ENCODE data around the gene CYLD. TPM values are rescaled to one million over a fixed set of nuclear protein-coding genes. Genes with fewer than 3 reads are reported as not detected.

CYLD gene
- total RNA-seq, 1 experiment from 2014 or later = 5.2 TPM

DNA sequence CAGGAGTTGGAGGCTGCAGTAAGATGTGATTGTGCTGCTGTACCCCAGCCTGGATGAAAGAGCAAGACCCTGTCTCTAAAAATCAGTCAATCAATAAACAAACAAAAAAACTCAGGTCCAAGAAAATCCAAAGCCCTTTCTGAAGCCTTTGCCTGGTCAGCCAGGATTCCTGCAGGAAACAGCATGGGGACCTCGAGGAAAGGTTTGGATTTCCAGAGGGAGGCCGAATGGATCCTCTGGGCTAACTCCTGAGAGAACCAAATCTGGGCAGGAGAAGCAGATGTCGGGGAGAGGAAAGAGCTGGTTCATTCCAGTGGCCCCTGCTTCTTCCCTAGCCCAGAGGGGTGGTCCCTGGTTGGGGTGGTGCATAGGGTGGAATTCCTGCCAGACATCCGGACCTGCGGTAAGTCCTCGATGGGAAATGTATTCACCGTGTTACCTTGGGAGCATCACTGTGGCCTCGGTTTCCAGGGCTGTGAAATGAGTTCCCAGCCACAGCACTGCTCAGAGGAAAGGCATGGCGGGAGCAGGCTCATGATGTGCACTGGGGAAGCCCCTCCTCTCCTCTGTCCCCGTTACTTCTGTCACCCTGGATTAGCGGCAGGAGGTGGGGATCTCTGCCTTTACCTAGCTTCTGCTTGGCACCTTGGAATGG is 75.1 kb downstream of the CYLD start:
- no peak for DNase-seq (ENCODE audit: low spot score)

DNA sequence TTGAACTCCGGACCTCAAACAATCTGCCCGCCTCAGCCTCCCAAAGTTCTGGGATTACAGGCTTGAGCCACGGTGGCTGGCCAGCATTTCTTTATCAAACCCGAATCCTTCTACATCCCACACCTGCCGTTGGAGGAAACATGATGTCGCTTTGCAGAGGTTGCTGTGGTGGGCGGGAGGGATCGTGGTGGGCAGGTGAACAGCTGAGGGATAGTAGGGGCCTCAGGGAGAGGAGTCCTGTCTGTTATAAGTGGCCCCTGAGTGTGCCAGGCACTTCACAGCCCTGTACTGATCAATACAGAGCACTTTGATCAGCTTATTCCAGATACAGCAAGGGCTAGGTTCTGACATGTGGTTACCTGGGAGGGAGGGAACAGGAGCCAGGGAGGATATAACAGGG is 76.5 kb downstream of the CYLD start:
- no peak for DNase-seq (ENCODE audit: low spot score)

DNA sequence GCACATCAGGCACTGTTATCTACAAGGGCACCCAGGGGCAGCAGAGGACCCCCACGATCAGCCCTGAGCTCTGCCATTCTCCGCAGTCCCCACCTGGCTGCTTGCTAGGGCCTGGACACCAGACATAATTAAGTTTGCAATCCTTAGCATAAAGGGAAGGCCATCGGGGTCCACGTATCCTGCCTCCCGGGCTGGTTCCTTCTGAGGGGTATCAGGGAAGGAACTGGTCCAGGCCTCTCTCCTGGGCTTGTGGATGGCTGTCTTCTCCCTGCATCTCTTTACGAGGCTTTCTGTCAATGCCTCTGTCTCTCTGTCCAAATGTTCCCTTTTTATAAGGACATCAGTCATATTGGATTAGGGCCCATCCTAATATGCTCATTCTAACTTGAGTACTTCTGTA is 77.8 kb downstream of the CYLD start:
- no peak for DNase-seq (ENCODE audit: low spot score)

DNA sequence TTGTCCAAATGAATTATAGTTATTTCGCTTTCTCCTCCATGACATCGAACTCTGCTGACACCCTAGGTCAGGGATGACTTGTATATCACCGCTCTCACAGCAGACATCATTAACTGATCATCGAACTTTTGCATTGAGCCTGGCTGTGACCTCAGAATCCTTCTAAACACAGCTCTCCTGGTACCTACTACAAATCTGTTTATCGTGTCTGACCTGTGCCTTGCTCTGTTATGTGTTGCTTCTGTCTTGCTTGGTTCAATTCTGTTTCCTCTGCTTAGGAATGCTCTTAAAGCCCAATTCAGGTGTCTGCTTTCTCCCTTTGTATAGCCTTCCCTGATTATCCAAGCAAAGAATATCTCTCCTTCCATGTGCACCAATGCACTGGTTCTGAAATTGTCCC is 78.3 kb downstream of the CYLD start:
- no peak for DNase-seq (ENCODE audit: low spot score)

DNA sequence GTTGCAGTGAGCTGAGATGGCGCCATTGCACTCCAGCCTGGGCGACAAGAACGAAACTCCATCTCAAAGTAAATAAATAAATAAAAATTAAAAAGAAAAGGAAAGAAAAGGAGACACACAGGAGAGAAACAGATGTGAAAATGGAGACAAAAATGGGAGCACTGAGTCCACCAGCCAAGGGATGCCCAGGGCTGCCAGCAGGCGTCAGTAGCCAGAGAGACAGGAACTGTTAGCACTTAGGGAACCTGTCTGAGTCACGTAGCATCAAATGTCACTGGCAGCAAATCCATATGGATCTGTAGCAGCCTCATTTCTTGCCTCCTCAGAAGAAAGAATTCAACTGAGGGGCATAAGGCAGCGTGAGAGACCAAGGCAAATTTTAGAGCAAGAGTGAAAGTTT is 79.7 kb downstream of the CYLD start:
- DNase-seq (ENCODE audit: low spot score) = peak; percentile 12

DNA sequence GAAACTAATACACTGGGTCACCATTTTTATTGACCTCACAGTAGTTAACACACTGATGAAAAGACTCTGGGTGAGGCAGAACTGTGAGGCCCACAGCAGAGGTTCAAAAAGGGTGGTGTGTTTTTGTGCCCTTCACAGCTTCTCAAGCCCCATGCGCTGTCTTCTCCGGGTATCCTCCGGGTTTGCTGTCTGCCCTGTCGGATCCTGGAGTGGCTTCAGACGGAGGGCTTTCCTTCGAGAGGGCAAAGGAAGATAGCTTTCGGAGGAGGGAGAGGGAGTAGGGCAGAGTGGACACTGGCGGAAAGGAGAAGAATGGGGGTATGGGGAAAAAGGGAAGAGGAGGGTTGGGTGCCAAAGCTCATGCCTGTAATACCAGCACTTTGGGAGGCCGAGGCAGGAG is 80.8 kb downstream of the CYLD start:
- no peak for DNase-seq (ENCODE audit: low spot score)

DNA sequence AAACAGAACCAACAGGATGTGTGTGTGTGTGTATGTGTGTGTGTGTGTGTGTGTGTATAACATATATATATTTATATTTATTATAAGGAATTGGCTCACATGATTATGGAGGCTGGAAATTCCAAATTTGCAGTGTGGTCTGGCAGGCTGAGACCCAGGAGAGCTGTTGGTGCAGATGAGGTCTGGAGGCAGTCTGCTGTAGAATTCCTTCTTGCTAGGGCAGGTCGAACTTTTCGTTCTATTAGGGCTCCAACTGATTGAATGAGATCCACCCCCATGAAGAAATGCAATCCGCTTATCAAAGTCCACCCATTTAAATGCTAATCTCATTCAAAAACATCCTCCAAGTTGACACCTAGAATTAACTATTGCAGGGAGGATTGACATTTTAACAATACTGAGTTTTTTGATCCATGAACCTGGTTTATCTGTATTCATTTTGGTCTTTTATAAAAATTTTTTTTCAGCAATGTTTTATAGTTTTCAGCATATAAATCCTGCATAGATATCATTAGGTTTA is 85.0 kb downstream of the CYLD start:
- DNase-seq (ENCODE audit: low spot score) = no peak

DNA sequence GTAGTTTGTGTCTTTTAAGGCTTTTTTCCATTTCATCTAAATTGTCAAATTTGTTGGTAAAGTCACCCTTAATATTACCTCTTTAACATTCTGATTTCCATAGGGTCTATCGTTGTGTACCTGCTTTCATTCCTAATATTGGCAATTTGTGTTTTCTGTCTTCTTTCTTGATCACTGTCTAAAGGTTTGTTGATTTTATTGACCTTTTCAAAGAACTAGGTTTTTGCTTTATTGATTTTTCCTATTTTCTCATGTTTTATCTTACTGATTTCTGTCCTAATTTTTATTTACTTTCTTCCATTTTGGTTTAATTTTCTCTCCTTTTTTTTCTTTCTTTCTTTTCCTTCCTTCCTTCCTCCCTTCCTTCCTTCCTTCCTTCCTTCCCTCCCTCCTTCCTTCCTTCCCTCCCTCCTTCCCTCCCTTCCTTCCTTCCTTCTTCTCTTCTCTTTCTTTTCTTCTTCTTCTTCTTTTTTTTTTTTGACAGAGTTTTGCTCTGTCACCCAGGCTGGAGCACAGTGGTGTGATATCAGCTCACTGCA is 86.3 kb downstream of the CYLD start:
- DNase-seq (ENCODE audit: low spot score) = no peak

DNA sequence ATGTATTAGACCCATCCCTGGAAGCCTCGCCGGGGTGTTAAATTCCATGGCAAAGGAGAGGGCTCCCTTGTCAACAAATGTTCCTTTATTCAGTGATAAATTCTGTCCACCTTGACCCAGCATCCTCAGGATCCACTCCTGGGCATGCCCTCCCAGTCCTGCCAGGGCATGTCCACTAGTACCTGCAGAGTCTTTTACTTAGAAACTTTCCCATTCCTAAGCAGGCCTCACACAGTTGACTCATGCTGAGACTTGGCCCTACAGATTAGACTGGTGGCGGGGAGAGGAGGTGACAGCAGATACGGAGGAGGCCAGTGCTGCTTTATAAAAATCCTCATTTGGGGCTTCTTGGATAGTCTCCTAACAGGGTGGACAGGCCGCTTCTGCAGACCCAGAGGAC is 88.8 kb downstream of the CYLD start:
- DNase-seq (ENCODE audit: low spot score) = no peak

DNA sequence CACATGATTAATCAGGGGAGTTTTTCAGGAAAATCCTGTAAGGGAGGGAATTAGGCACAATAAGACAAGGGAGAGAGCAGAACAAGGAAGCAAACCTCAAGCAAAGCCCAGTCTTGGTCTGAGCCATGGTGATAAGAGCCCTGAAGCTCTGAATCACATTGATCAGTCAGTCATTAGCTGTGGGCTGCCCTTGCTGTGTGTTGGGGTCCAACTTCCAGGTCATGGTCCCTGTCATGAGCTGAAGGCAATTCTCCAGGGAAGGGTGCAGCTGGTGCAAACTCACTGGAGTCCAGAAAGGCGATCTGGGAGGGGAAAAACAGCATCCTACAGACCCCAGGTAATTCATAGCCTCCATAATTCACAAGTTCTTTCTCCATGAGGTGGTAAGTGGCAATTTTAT is 89.9 kb downstream of the CYLD start:
- no peak for DNase-seq (ENCODE audit: low spot score)

DNA sequence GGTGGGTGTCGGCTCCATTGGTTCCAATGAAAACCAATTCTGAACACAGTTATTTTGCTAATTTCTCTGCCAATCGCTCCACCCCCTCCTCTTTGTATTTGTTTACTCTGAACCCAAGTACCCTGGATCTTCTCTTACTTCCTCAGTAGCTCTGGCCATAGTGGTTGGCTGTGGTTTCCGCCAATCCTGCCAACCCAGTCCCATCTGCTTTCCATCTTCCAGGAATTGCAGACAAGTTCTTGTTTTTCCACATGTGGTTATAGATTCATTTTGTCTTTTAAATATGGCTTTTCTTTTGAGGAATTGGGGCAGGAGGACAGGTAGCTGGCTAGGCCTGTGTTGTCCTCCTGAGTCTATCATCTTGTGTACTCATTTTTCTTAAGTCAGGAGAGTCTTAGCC is 92.0 kb downstream of the CYLD start:
- DNase-seq (ENCODE audit: low spot score) = no peak

DNA sequence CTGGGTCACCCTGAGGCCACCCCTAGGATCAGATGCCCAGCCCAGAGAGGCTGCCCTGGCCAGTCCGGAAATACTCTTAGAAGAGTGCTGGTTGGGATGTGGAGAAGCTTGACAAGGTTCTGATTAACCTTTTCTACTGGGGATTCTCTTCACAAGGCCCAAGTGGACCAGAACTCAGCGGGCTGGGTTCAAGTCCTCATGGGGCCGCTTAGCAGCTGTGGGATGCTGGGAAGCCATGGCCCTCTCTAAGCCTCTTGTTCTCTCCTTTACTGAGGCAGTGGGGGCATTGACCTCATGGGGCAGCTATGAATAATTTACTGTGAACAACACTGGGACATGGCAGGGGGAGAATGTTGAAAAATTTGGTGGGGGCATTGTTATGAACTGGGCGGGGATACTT is 92.8 kb downstream of the CYLD start:
- no peak for DNase-seq (ENCODE audit: low spot score)

DNA sequence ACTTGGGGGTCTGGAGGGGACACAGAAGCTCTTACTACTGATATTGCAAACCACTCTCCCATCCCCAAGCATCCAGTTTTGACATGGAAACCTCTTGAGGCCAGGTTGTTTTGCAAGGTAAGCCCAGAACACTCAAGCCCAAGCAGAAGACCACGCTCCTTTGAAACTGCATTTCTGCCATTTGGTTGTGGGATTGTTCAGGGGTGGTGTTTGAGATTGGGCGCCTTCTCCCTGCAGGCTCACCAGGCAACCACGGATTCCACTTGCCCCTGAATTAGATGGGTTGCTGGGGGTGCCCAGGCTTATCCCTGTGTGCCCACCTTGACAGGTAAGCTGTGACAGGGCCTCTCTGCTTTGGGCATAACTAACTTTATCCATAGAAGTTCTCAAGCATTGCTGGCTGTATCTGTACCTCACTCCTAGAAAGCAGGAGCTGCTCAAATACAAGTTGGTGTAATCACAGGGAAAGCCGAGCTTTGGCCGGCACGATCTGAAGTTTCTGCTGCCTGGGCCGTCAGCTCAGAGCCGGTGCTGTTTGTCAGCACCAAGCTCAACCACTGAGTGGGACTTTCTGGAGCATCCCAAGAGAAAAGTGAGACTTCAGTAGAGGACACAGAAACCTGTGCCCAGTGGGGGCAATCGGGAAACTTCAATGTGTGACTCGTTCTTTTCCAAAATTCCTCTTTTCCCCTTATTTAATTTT is 93.6 kb downstream of the CYLD start:
- DNase-seq (ENCODE audit: low spot score) = no peak

DNA sequence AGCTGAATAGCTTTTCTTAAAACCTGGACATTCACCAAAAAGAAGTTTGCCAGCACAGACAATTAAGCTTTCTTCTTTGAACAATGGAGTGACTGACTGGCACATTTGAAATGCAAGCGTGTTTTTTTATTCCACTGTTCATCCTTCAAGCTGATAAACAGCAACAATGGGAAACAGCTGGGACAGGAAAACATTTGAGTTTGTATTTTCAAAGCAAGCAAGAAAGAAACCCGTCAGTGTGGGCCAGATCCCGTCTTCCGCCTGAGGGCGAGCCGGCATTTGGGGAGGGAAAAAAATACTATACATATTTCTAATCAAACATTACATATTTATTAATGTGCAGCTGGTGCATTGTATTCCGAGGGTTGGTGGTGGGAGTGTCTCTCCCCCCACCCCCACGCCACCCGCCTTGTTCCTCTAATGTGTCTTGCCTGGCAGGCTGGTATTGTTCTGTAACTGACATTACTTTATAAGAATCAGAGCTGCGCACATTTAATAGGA is 94.3 kb downstream of the CYLD start:
- DNase-seq (ENCODE audit: low spot score) = no peak

DNA sequence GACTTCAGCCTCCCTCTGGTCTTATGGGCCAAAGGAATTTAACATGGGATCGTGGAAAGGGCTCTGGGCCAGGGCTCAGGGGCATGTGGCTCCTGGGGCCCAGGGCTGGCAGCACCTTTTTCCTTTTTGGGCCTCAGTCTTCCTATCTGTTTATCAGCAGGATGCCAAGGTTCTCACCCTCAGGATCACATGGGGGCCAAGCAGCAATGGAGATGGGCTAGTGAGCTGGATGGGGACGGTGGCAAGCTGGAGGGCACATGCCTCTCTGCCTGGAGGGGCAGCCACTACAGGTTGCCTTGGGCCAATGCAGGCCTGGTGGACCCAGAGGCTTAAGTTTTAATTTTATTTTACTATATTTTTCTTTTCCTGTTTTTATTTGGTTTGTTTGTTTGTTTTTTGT is 95.4 kb downstream of the CYLD start:
- DNase-seq (ENCODE audit: low spot score) = no peak

DNA sequence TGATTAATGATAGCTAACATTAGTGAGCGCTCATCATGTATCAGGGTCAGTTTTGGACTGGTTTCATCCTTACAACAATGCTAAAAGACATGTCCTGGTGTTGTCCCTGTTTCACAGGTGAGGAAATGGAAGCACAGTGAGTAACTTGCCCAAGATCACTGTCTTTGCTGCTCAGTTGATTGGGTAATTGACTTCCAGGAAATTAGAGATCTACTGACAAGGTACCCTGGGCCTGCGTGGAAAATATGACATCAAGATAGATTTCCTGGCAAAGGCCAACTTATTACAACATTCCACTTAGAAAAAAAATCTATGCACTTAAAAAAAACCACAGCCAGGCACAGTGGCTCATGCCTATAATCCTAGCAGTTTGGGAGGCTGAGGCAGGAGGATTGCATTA is 96.3 kb downstream of the CYLD start:
- DNase-seq (ENCODE audit: low spot score) = no peak

DNA sequence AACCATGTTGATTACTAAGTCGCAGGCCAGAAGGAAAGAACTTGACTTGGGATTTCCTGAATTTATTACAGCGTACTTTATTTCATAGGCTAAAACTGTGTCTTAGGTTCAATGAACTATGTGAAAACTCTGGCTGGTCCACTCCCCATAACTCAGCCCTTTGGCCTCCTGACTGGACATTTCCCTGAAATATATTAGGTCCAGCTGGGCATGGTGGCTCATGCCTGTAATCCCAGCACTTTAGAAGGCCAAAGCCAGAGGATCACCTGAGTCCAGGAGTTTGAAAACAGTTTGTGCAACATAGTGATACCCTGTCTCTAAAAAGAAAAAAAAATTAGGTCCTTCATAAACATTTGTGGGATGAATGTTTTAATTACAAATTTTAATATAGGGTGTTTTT is 97.0 kb downstream of the CYLD start:
- DNase-seq (ENCODE audit: low spot score) = no peak

DNA sequence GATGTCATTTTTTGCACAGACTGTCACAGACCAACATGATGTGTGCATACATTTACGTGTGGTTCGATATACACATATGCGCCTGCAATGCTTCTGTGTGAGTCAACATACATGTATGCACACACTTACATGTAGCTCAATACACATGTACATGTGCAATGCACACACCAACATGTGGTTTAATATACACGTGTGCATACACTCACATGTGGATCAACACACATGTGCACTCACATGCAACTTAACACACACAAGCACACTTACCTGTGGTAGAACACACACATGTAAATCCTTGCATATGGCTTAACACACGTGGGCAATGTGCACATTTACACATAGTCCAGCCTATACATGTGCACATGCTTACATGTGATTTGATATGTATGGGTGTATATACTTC is 97.5 kb downstream of the CYLD start:
- DNase-seq (ENCODE audit: low spot score) = no peak

DNA sequence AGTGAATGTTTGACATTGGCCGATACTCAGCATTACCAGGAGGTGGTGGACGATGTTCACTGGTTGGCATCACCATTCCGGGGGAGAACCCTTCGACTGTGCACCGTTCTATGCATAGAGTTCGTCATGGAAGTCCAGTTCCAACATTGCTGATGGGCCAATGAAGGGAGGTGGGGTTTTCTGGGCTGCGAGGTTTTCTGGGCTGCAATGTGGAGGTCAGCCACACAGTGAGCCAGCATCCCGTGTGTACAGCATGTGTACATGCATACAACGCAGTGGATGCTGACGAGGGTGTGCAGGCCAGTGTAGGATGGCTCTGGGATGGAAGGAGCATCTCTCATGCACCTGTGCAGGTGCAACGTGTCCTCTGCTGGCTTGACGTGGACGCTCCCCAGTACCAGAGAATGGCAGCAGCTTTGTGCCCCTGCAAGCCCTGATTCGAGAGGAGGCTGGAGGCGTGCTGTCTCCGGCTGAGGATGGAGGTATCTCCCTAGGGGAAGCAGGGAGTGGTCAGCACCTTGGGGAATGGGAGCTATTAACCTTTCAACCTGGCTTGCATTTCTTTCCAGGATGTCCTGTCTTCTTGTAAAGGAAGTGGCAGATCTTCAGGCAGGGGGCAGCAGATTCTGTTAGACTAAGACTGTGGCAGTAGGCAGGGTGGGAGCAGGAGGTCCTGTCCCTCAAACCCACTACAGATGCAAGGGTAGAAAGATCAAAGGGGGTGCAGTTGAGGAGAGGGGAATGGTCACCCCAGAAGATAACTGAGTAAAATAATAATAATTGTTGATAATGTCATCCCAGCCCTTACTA is 98.2 kb downstream of the CYLD start:
- no peak for DNase-seq (ENCODE audit: low spot score)

DNA sequence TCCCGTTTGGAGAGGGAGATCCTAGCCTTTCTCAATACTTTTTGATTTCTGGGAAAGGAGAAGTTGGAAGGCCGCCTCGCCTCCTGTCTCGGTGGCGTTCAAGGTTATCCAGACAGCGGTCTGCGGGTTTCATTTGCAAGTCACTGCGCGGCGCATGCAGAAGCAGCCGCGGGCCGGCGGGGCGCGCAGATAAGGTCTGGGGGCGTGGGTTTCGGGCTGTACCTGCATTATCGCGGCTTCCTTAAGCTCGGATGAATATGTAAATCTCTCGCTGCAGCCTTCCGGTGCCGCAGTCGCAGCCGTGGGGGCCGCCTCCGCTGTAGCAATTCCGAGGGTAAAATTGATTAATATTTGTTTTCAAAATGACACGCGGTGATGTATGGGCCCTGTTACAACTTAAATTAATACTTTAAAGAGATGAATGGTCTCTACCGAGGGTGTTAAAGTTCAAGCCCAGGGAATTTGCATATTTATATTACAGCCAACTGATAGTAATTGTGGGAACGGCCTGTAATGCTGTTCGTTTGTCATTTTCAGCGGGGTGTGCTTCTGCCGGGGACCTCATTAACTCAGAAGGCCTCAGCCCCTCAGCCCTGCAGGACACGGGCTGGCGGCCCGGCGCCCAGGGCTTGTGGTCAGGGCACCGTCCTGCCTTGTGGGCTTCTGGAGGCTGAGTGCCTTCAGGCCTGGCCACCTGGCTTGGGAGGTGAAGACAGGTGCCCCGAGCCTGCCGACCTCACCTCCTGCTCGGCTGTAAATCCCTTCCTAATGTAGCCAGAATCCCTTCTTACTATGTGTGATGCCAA is 99.4 kb downstream of the CYLD start:
- no peak for DNase-seq (ENCODE audit: low spot score)

DNA sequence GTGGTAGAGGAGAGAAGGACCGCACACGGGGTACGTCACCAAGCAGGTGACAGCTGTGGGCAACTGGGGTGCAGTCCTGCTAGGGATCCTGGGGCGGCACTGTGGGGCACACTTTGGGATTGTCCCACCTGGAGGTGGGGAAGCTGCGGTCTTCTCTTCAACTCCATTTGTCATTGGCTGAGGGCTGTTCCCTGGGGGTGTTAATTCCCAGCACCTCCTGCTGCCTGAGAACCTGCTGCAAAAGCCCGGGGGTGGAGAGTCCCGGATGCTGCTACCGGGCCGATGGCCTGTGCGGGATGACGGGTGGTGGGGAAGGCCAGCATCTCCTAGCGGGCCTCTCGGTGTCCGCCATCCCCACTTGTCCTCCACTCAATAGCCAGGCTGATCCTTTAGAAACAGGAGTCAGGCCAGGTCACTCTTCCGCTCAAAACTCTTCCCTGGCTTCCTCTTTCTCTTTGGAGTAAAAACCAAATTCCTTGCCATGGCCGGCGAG is 100.2 kb downstream of the CYLD start:
- no peak for DNase-seq (ENCODE audit: low spot score)

Data from HT-29 (cell line).